NB4 (cell line): Measurements from ENCODE around the gene FRY.
A peak's percentile ranks its signal among the peaks of the same experiment; 100 is the strongest.

Experiments used
- DNase-seq: peaks from one replicate; pipeline ENCODE4 v3.0.0; 2010; ENCODE audit warnings: low read depth
- H3K4me3 ChIP-seq: one replicate; pipeline ENCODE4 v1.5.1; 2011; ENCODE audit warnings: mild to moderate bottlenecking, low read depth, low read length, moderate library complexity
- CTCF ChIP-seq: IDR thresholded peaks from one replicate; pipeline ENCODE4 v1.5.1; 2012; ENCODE audit warnings: low read depth, low read length
- MAX ChIP-seq: IDR thresholded peaks from 2 replicates; pipeline ENCODE4 v1.6.1; 2011; ENCODE audit warnings: low read depth, low read length
- MYC ChIP-seq: IDR thresholded peaks from 2 replicates; pipeline ENCODE4 v1.6.1; 2011; ENCODE audit warnings: low read depth, low read length
- POLR2A ChIP-seq: IDR thresholded peaks from 2 replicates; pipeline ENCODE4 v1.6.1; 2011; ENCODE audit warnings: mild to moderate bottlenecking; ENCODE audit not compliant: insufficient read length; ENCODE audit errors: extremely low read depth

The FRY gene

GRCh38 chr13:32114284-32114950 is 82.8 kb downstream of the FRY start:
- H3K4me3 ChIP-seq, result no peak overlapping the region
- TF ChIP-seq CTCF (no peak), MAX (no peak), MYC (no peak), POLR2A (no peak)
- no peak for DNase-seq

- no peak overlapping the region for H3K4me3 ChIP-seq
- TF ChIP-seq POLR2A (no peak), CTCF (no peak), MYC (no peak), MAX (no peak)
- DNase-seq, result peak; percentile 70
Measured at GRCh38 chr13:32115066-32115465, 83.5 kb downstream of the FRY start.

GRCh38 chr13:32116210-32116609 is 84.6 kb downstream of the FRY start:
- peak; percentile 96 for DNase-seq
- peak overlapping the region; percentile 26 for H3K4me3 ChIP-seq
- peak; percentile 69; the same call in 1 of the 2 replicates for TF ChIP-seq MAX
- peak; percentile 74 for TF ChIP-seq MYC
- TF ChIP-seq CTCF, result no peak
- no peak for TF ChIP-seq POLR2A

- DNase-seq, result no peak
- TF ChIP-seq CTCF, result no peak
- TF ChIP-seq POLR2A, result no peak
- no peak for TF ChIP-seq MYC
- no peak for TF ChIP-seq MAX
- peak overlapping the region; percentile 26 for H3K4me3 ChIP-seq
Measured at GRCh38 chr13:32117001-32117400, 85.4 kb downstream of the FRY start.

- peak overlapping the region; percentile 52 for H3K4me3 ChIP-seq
- TF ChIP-seq MAX, result peak; percentile 88
- peak; percentile 47 for TF ChIP-seq POLR2A
- no peak for TF ChIP-seq CTCF
Measured at GRCh38 chr13:32117701-32118100, 86.1 kb downstream of the FRY start.

GRCh38 chr13:32121316-32121715 is 89.7 kb downstream of the FRY start:
- TF ChIP-seq POLR2A, result no peak
- TF ChIP-seq CTCF, result no peak
- TF ChIP-seq MAX, result no peak
- no peak for TF ChIP-seq MYC
- no peak overlapping the region for H3K4me3 ChIP-seq
- no peak for DNase-seq

More at GRCh38 chr13:32117701-32118100, 86.1 kb downstream of the FRY start:
- peak; percentile 96 for DNase-seq
